ENCODE measurements around the gene ZDHHC11. TPM values are rescaled to one million over a fixed set of nuclear protein-coding genes. Genes with fewer than 3 reads are reported as not detected.

ZDHHC11 gene
- total and polyA plus RNA-seq, 2 of the 4 experiments (the other 2 are of a cell fraction): 0.36 to 1.6 TPM

- no peak overlapping the region for H2BK5ac ChIP-seq (ENCODE audit: low read depth, low read length, poor library complexity, severe bottlenecking)
- no peaks in the 10 kb centered on the region for H3K27me3 ChIP-seq (ENCODE audit: control insufficient read depth, insufficient read depth, low read length)
- H3K23ac ChIP-seq (ENCODE audit: low read depth, low read length): no peak overlapping the region
- ATAC-seq (ENCODE audit: low read depth) (no peak), DNase-seq (no peak)
- H3K4me2 ChIP-seq (ENCODE audit: low read depth, low read length): no peak overlapping the region
- no peak overlapping the region for H2AK9ac ChIP-seq (replicated peaks; ENCODE audit: low read depth, low read length, poor library complexity)
- H3K79me1 ChIP-seq (ENCODE audit: low read depth in 1 of 2, low read length in 2 of 2): no peaks in the 10 kb centered on the region; a peak in 3 of 4 replicates
- peaks cover 67% of the 10 kb centered on the region for H3K36me3 ChIP-seq (ENCODE audit: control insufficient read depth, insufficient read depth, low read length)
- no peak overlapping the region for H3K4me3 ChIP-seq (ENCODE audit: insufficient read depth, low read depth, low read length)
- H3K18ac ChIP-seq (ENCODE audit: low read depth, low read length): no peak overlapping the region
- no peak overlapping the region for H3K56ac ChIP-seq (ENCODE audit: extremely low read depth, insufficient read depth, low read length)
- BruUV-seq (replicated peaks): no TSS peak
- WGBS, 2 experiments (ENCODE audit: extremely low coverage in 2 of 2, insufficient read length in 1 of 2): no CpG with 5 or more reads among the region's 5 CpGs
- no peak overlapping the region for H2AK5ac ChIP-seq (ENCODE audit: low read depth, low read length)
- no peaks in the 10 kb centered on the region for H3K9me1 ChIP-seq (ENCODE audit: insufficient read depth, low read length)
- no peaks in the 10 kb centered on the region for H3K4me1 ChIP-seq (ENCODE audit: control insufficient read depth, insufficient read depth, low read length)
- H4K20me1 ChIP-seq (ENCODE audit: insufficient read depth, low read length): peaks cover 8% of the 10 kb centered on the region; the same call in 1 of the 2 replicates
- no peak overlapping the region for H4K8ac ChIP-seq (ENCODE audit: low read depth in 2 of 2, low read length in 2 of 2)
- H3K4ac ChIP-seq (ENCODE audit: low read depth, low read length): no peak overlapping the region
- H2BK15ac ChIP-seq (ENCODE audit: low read depth, low read length): no peak overlapping the region
- intact Hi-C loops (cut with micrococcal nuclease) (no loop called here), in situ Hi-C loops (cut with MboI; ENCODE audit: low sequenced_read_pairs) (no loop called here), dilution Hi-C loops (cut with HindIII; ENCODE audit: low sequenced_read_pairs, unreplicated experiment) (no loop called here)
- no peak overlapping the region for H2BK120ac ChIP-seq (ENCODE audit: low read depth, low read length)
- no peak overlapping the region for H2BK20ac ChIP-seq (ENCODE audit: low read depth, low read length)
- TF ChIP-seq CTCF (conservative IDR thresholded peaks at IDR 0.05; ENCODE audit: low read depth, low read length) (no peak), NFE2L2 (IDR thresholded peaks at IDR 0.05; ENCODE audit: low read depth, low read length) (no peak), RAD21 (IDR thresholded peaks at IDR 0.05; ENCODE audit: low read length) (no peak), FOS (IDR thresholded peaks at IDR 0.05; ENCODE audit: low read depth, low read length) (no peak), MXI1 (IDR thresholded peaks at IDR 0.05; ENCODE audit: borderline replicate concordance, low read depth, low read length) (no peak), RFX5 (IDR thresholded peaks at IDR 0.05; ENCODE audit: low read depth, low read length) (no peak), USF2 (IDR thresholded peaks at IDR 0.05; ENCODE audit: low read depth, low read length) (no peak), CEBPB (IDR thresholded peaks at IDR 0.05; ENCODE audit: low read depth, low read length) (no peak), MAFK (IDR thresholded peaks at IDR 0.05; ENCODE audit: low read depth, low read length) (no peak), BHLHE40 (IDR thresholded peaks at IDR 0.05; ENCODE audit: low read depth, low read length) (no peak), POLR2A (IDR thresholded peaks at IDR 0.05; ENCODE audit: low read depth, low read length) (no peak), MAZ (IDR thresholded peaks at IDR 0.05; ENCODE audit: borderline replicate concordance, low read depth, low read length) (no peak), ELK1 (IDR thresholded peaks at IDR 0.05; ENCODE audit: borderline replicate concordance, low read depth, low read length) (no peak), SMC3 (IDR thresholded peaks at IDR 0.05; ENCODE audit: low read depth, low read length) (no peak), CHD1 (IDR thresholded peaks at IDR 0.05; ENCODE audit: low read depth, low read length) (no peak), RCOR1 (IDR thresholded peaks at IDR 0.05; ENCODE audit: insufficient replicate concordance, low read length) (no peak)
- no peaks in the 10 kb centered on the region for H3K9me3 ChIP-seq (ENCODE audit: control insufficient read depth, insufficient read depth, low read length)
- POLR2A ChIA-PET (ENCODE audit: unreplicated experiment): no interaction called here
- H3K27ac ChIP-seq (ENCODE audit: insufficient read depth, low read length): no peak overlapping the region
- H4K91ac ChIP-seq (ENCODE audit: insufficient read depth, low read depth, low read length): no peak overlapping the region
- no peak overlapping the region for H2AFZ ChIP-seq (replicated peaks; ENCODE audit: low read length, poor library complexity)
- CTCF ChIA-PET: no interaction called here
- H3K9ac ChIP-seq (ENCODE audit: low read depth, low read length): no peak overlapping the region
- H4K5ac ChIP-seq (ENCODE audit: low read depth, low read length): no peak overlapping the region
- H3K14ac ChIP-seq (replicated peaks; ENCODE audit: low read depth, low read length): no peak overlapping the region
Measured at GRCh38 chr5:870956-871355, 20.2 kb upstream of the ZDHHC11 start.
